Stimulated activated effector memory CD8-positive, alpha-beta T cell treated with anti-CD3 and anti-CD28 coated beads, Interleukin-12 subunit alpha, Interleukin-12 subunit beta, amount 100 ng/mL, for 72 hours (primary cell): ENCODE results near the gene GALNT8.
"Not testable (repeated sequence)": the region's sequence is repeated elsewhere in the genome, so short reads cannot be mapped to it uniquely, and the experiment has no call there.

Source experiments
- ATAC-seq: fragments of 150-1000 bp; cut with Tn5 transposase; 2 replicates; pipeline ENCODE4 v1.10.0; 2021
- DNase-seq, 2 donors: peaks; one replicate each; pipeline ENCODE4 v3.0.0; 2021 to 2022; ENCODE audit warnings: low spot score in 2 of 2
- H3K27ac Mint-ChIP-seq: one replicate; pipeline ENCODE4 v1.8.0; 2022; ENCODE audit warnings: mild to moderate bottlenecking, mixed read lengths
- H3K36me3 Mint-ChIP-seq: one replicate; pipeline ENCODE4 v1.8.0; 2022; ENCODE audit warnings: mild to moderate bottlenecking, mixed read lengths
- H3K4me1 Mint-ChIP-seq: one replicate; pipeline ENCODE4 v1.8.0; 2022; ENCODE audit warnings: mixed read lengths
- H3K4me3 Mint-ChIP-seq: one replicate; pipeline ENCODE4 v1.8.0; 2022; ENCODE audit warnings: mild to moderate bottlenecking, mixed read lengths
- H3K9me3 Mint-ChIP-seq: one replicate; pipeline ENCODE4 v1.8.0; 2022; ENCODE audit warnings: mixed read lengths

The GALNT8 gene

GRCh38 chr12:4725057-4725456 lies 4.9 kb downstream of the GALNT8 start:
- Mint-ChIP-seq H3K4me1 (no peaks in the 10 kb centered on the region), H3K9me3 (no peaks in the 10 kb centered on the region), H3K4me3 (no peak overlapping the region), H3K27ac (no peak overlapping the region), H3K36me3 (no peaks in the 10 kb centered on the region)
- no peak for ATAC-seq
- DNase-seq: no peak

GRCh38 chr12:4734625-4735340 lies 14.6 kb downstream of the GALNT8 start:
- DNase-seq (no peak), ATAC-seq (no peak)
- H3K36me3 Mint-ChIP-seq: no peaks in the 10 kb centered on the region
- no peaks in the 10 kb centered on the region for H3K4me1 Mint-ChIP-seq
- H3K4me3 Mint-ChIP-seq: no peak overlapping the region
- no peak overlapping the region for H3K27ac Mint-ChIP-seq
- no peaks in the 10 kb centered on the region for H3K9me3 Mint-ChIP-seq

GRCh38 chr12:4736091-4736490 lies 15.9 kb downstream of the GALNT8 start:
- Mint-ChIP-seq H3K36me3 (no peaks in the 10 kb centered on the region), H3K9me3 (no peaks in the 10 kb centered on the region), H3K4me1 (no peaks in the 10 kb centered on the region), H3K4me3 (no peak overlapping the region), H3K27ac (no peak overlapping the region)
- DNase-seq (no peak), ATAC-seq (no peak)

GRCh38 chr12:4738541-4738940 lies 18.3 kb downstream of the GALNT8 start:
- no peak for ATAC-seq

GRCh38 chr12:4742416-4742970 lies 22.3 kb downstream of the GALNT8 start:
- no peak for DNase-seq
- no peak overlapping the region for H3K27ac Mint-ChIP-seq
- no peak for ATAC-seq
- no peaks in the 10 kb centered on the region for H3K4me1 Mint-ChIP-seq
- H3K4me3 Mint-ChIP-seq: no peak overlapping the region
- H3K36me3 Mint-ChIP-seq: no peaks in the 10 kb centered on the region
- no peaks in the 10 kb centered on the region for H3K9me3 Mint-ChIP-seq

More at GRCh38 chr12:4738541-4738940, 18.3 kb downstream of the GALNT8 start:
- Mint-ChIP-seq H3K9me3 (no peaks in the 10 kb centered on the region), H3K27ac (no peak overlapping the region), H3K36me3 (no peaks in the 10 kb centered on the region), H3K4me1 (no peaks in the 10 kb centered on the region), H3K4me3 (no peak overlapping the region)
- no peak for DNase-seq

GRCh38 chr12:4743046-4743445 lies 22.8 kb downstream of the GALNT8 start:
- DNase-seq (no peak), ATAC-seq (no peak)
- Mint-ChIP-seq H3K4me1 (no peaks in the 10 kb centered on the region), H3K9me3 (no peaks in the 10 kb centered on the region), H3K36me3 (no peaks in the 10 kb centered on the region), H3K4me3 (no peak overlapping the region), H3K27ac (no peak overlapping the region)

- ATAC-seq: no peak
Measured at GRCh38 chr12:4744709-4745108, 24.5 kb downstream of the GALNT8 start.

GRCh38 chr12:4745249-4745648 lies 25.0 kb downstream of the GALNT8 start:
- DNase-seq (no peak), ATAC-seq (no peak)
- H3K4me3 Mint-ChIP-seq: no peak overlapping the region
- no peaks in the 10 kb centered on the region for H3K9me3 Mint-ChIP-seq
- no peaks in the 10 kb centered on the region for H3K4me1 Mint-ChIP-seq
- H3K27ac Mint-ChIP-seq: no peak overlapping the region
- no peaks in the 10 kb centered on the region for H3K36me3 Mint-ChIP-seq

More at GRCh38 chr12:4744709-4745108, 24.5 kb downstream of the GALNT8 start:
- no peak for DNase-seq
- Mint-ChIP-seq H3K4me3 (no peak overlapping the region), H3K36me3 (no peaks in the 10 kb centered on the region), H3K4me1 (no peaks in the 10 kb centered on the region), H3K9me3 (no peaks in the 10 kb centered on the region), H3K27ac (no peak overlapping the region)

- not testable (repeated sequence) for H3K27ac Mint-ChIP-seq, H3K9me3 Mint-ChIP-seq, H3K36me3 Mint-ChIP-seq, DNase-seq, H3K4me1 Mint-ChIP-seq, H3K4me3 Mint-ChIP-seq, ATAC-seq
Measured at GRCh38 chr12:4751654-4752053, 31.5 kb downstream of the GALNT8 start.

- DNase-seq: peak in 1 of 2 donors; percentile 8
- no peak for ATAC-seq
- Mint-ChIP-seq H3K4me1 (peaks cover 6% of the 10 kb centered on the region), H3K9me3 (no peaks in the 10 kb centered on the region), H3K27ac (no peak overlapping the region), H3K4me3 (no peak overlapping the region), H3K36me3 (no peaks in the 10 kb centered on the region)
Measured at GRCh38 chr12:4762773-4763172, 42.6 kb downstream of the GALNT8 start.

GRCh38 chr12:4763549-4763948 lies 43.3 kb downstream of the GALNT8 start:
- ATAC-seq (no peak), DNase-seq (peak in 1 of 2 donors; percentile 28)
- peaks cover 6% of the 10 kb centered on the region for H3K4me1 Mint-ChIP-seq
- H3K27ac Mint-ChIP-seq: no peak overlapping the region
- H3K9me3 Mint-ChIP-seq: no peaks in the 10 kb centered on the region
- H3K4me3 Mint-ChIP-seq: no peak overlapping the region
- H3K36me3 Mint-ChIP-seq: no peaks in the 10 kb centered on the region

- DNase-seq (no peak), ATAC-seq (no peak)
- peaks cover 6% of the 10 kb centered on the region for H3K4me1 Mint-ChIP-seq
- H3K9me3 Mint-ChIP-seq: no peaks in the 10 kb centered on the region
- no peak overlapping the region for H3K27ac Mint-ChIP-seq
- no peak overlapping the region for H3K4me3 Mint-ChIP-seq
- no peaks in the 10 kb centered on the region for H3K36me3 Mint-ChIP-seq
Measured at GRCh38 chr12:4766445-4766844, 46.2 kb downstream of the GALNT8 start.

GRCh38 chr12:4767186-4767585 lies 47.0 kb downstream of the GALNT8 start:
- Mint-ChIP-seq H3K4me3 (no peak overlapping the region), H3K4me1 (peaks cover 6% of the 10 kb centered on the region), H3K27ac (no peak overlapping the region), H3K9me3 (no peaks in the 10 kb centered on the region), H3K36me3 (no peaks in the 10 kb centered on the region)
- ATAC-seq: no peak
- peak in 1 of 2 donors; percentile 25 for DNase-seq

GRCh38 chr12:4768341-4768740 lies 48.1 kb downstream of the GALNT8 start:
- H3K4me1 Mint-ChIP-seq: peaks cover 6% of the 10 kb centered on the region
- no peak overlapping the region for H3K27ac Mint-ChIP-seq
- DNase-seq: no peak
- ATAC-seq: no peak
- H3K9me3 Mint-ChIP-seq: no peaks in the 10 kb centered on the region
- no peak overlapping the region for H3K4me3 Mint-ChIP-seq
- no peaks in the 10 kb centered on the region for H3K36me3 Mint-ChIP-seq

GRCh38 chr12:4769073-4769472 lies 48.9 kb downstream of the GALNT8 start:
- H3K27ac Mint-ChIP-seq: no peak overlapping the region
- DNase-seq: no peak

GRCh38 chr12:4771172-4771959 lies 51.2 kb downstream of the GALNT8 start:
- peak; percentile 16 for ATAC-seq
- Mint-ChIP-seq H3K27ac (no peak overlapping the region), H3K36me3 (no peaks in the 10 kb centered on the region), H3K9me3 (no peaks in the 10 kb centered on the region), H3K4me3 (no peak overlapping the region), H3K4me1 (no peaks in the 10 kb centered on the region)
- DNase-seq: peak in 1 of 2 donors; percentile 40

More at GRCh38 chr12:4769073-4769472, 48.9 kb downstream of the GALNT8 start:
- Mint-ChIP-seq H3K4me1 (peaks cover under 1% of the 10 kb centered on the region), H3K36me3 (no peaks in the 10 kb centered on the region), H3K9me3 (no peaks in the 10 kb centered on the region), H3K4me3 (no peak overlapping the region)
- ATAC-seq: no peak
